GM21717 (cell line): ENCODE results near the gene NRG3.

Source experiments
- ATAC-seq: cut with Tn5 transposase; IDR thresholded peaks from one replicate; pipeline ENCODE4 v1.9.1; 2021; ENCODE audit warnings: mild to moderate bottlenecking, moderate library complexity; ENCODE audit not compliant: unreplicated experiment

The NRG3 gene

DNA sequence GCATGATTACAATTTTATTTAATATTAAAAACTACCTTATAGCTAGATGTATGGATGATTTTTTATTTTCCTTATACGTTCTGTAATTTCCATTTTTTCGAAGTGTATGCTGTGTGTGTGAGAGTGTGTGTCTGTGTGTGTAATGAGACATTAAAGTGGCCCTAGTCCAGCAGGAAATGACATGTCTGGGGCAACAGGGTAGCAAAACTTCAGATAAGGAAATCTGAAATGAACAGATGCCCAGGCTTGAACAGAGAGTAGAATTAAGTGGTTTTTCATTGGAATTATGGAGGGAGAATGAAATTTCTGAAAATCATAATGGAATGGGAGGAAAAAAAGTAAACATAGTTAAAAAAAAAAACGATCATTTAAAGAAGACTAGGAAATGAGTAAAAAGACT lies 200.6 kb downstream of the NRG3 start:
- ATAC-seq = no peak

DNA sequence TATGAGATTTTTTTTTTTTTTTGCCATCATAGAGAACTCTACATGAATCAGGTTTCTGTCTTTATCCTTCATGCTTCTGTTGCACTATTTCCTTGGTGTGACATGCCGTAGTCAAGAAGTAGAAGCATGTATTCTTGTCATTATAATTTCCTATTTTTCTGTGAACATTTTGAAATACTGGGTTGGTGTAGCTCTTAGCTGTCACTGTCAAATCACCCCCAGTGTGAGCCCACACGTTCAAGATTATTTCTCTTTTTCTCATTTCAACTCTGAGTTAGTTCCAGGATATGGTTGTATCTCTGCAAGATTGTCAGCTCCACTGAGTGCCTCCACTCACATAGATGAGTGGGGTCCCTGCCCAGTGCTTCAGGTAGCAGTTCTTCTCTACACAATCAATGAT lies 209.5 kb downstream of the NRG3 start:
- no peak for ATAC-seq

DNA sequence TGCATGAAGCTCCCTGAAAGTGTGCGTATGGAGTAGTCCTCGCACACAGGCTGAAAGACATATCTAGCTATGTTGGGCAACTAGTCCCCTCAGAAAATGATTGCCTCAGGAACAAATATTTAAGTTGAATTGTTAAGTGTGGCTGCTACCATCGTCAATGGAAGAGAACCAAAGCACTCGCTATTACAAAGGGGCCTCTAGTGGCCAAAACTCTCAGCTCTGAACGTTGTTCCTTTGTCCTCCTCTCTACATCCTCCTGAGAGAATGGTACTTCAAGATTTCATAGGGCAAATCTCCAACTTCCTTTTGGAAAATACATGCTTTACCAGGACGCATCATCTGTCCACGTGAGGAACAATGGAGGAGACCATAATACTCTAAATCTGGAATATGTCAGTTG lies 209.9 kb downstream of the NRG3 start:
- ATAC-seq = no peak

DNA sequence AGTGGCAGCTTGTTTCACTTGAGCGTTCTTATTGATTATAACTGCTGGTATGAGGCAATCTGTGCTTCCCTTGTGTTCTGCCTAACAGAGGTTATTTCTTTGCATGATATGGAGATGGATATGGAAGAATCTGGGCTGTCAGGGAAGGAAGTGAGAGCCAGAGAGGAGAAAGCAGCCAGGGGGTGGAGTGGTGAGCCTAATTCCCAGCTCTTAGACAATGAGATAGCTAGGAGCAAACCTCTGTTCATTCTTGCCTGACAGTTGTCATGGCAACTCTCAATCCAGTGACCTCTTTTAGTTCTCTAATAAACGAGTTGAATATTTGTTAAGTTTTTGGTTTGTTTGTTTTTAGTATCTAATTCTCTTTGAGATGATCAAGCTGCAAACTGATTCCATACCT lies 214.3 kb downstream of the NRG3 start:
- no peak for ATAC-seq

DNA sequence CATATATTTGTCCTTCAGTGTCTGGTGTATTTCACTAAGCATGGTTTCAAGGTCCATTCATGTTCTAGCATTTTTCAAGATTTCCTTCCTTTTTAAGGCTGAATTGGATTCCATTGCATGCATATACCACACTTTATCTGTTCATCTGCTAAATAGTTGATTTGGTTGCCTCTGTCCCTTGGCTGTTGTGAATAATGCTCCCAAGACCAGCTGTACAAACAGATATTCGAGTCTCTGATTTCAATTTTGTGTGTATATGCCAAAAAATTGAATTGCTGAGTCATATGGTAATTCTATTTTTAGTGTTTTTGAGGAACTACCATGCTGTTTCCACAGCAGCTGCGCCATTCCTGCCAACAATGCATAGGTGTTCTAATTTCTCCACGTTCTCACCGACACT lies 216.4 kb downstream of the NRG3 start:
- no peak for ATAC-seq

DNA sequence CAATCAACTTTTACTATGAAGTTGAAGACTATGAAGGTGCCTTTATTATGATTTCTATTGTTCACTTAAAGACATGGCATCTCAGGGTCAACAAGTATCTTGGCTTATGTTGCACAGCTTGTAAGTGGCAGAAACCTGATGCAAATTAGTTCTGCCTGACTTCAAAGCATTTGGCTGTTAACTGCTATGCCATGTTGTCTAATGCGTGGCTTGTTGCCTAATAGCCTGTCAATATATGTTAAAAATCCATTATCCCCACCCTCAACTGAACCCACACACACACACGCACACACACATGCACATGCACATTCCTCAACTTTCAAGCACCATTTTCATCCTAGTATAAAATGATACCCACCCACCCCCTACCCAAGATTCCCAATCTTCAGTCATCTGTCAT lies 217.1 kb downstream of the NRG3 start:
- ATAC-seq = no peak

DNA sequence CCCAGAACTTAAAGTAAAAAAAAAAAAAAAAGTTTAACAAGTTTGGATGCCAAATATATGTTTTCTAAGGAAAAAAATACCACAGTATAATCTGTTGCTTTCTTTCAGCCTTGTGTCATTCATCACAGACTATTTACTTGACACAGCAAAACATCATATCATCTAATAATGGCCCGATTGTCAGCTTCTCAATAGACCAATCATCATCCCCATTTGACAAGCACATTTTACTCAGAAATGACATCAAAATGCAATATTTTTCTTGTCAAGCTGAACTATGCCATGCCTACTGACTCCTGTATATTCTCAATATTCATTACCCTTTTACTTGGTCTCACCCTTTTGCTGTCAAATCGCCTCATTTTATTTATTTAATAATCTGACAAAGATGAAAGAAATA lies 249.7 kb downstream of the NRG3 start:
- no peak for ATAC-seq

DNA sequence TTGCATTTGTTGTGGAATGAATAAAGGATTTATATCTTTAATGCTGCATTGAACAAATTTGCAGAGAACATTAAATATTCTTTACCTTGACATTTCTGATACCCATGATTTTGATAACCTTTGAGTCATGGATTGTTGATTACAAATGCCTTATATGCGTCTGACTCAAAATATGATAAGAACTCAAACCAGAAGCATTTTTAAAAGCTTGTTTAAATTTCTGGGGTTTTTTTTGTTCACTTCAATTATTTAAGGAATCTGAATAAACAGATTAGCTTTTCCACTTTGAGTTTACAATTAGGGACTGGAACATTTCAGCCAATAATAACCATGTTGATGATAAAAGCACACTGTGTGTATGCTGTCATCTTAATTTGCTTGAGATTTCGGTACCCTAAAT lies 253.5 kb downstream of the NRG3 start:
- no peak for ATAC-seq

DNA sequence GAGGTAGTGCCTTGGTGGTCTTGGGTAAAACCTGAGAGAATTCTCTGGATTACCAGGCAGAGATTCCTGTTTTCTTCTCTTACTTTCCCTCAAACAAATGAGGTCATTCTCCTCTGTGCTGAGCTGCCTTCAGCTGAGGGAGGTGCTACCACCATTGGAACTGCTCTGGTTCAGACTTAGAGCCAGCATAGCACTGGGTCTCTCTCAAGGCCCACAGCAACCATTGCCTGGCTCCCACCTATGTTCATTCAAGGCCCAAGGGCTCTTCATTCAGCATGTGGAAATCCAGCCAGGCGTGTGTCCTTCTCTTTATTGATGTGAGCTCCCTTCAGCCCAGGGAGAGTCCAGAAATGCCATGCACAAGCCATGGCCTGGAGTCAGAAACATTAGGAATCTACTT lies 261.1 kb downstream of the NRG3 start:
- ATAC-seq = no peak

DNA sequence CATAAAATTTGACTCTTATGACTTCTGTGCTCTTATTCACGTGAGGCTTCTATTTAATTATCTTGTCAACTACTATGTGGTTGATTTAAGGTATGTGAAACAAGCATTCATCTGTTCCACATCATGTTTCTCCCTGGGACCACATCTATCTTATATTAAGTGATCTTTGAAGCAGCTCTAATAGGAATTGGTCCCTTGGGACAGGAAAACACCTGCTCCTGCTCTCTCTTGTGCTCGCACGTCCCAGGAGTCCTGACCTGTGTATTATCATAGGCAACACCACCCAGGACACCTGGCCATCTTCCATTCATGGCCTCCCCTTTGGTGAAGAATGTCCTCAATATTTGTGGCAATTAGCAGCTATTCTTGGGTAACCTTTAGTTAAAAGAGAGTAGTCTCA lies 269.2 kb downstream of the NRG3 start:
- no peak for ATAC-seq

DNA sequence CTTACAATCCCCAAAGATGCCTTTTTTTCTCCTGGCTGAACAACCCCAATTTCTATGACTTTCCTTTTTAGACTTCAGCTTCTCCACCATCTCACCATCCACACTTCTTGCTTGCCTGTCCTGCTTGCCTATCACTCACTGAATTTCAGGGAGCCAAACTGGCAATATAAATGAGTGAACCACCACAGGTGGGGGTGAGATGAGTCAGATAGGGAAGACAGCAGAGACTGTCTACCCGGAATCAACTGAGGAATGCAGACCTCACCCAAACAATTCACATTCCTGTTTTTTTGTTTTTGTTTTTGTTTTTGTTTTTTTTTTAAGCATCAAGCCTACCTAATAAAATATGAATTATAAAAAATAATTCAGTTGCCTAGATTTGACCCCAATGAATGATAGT lies 273.8 kb downstream of the NRG3 start:
- ATAC-seq = no peak

DNA sequence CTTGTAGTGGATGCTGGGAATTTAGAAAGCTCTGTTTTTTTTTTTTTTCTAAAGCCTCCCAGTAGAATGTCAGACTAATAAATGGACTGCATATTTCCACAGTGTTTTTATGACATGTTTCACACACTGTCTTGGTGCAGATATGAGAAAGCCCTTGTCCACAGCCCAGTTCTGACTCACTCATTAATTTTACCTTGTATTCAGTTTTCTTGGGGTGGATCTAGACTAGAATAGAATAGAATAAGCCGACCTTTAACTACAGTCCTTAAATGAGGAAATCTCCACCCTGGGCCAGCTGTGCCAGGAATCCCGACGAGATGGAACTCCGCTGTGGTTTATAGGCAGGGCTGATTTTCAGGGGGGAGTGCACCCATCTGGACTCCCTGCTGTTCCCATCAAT lies 274.7 kb downstream of the NRG3 start:
- no peak for ATAC-seq

DNA sequence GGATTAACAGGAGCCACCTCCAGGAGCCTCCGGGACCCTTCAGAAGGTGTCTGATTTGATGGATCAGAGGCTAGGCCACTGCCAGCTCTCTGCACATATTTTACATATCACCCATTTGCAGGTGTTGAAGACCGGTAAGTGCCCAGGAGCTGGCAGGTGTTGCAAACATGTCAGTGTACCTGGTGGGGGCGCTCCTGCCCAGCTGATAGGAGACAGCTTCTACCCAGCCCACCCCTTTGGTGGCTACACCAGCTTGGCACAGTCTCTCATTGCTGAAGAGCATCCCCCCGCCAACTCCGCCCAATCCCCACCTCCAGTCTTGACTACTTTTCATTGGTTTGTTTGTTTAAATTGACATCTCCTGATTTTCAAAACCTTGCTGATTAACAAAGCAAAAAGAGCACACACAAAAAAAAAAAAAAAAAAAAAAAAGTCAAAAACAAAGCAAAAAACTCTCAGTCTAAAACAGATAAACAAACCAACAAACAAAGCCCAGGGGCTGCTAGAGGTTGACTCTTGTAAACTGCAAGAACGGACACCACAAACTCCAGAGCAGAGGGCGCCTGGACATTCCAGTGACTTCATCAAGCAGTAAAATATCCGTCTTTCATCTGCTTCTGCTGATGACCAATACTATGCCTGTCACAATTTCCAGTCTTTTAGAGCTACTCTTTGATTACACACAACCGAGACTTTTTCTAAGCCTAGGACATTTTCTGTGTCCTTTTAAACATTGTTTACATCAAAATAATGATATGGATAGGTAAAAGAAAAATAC lies 275.3 kb downstream of the NRG3 start:
- ATAC-seq = no peak

DNA sequence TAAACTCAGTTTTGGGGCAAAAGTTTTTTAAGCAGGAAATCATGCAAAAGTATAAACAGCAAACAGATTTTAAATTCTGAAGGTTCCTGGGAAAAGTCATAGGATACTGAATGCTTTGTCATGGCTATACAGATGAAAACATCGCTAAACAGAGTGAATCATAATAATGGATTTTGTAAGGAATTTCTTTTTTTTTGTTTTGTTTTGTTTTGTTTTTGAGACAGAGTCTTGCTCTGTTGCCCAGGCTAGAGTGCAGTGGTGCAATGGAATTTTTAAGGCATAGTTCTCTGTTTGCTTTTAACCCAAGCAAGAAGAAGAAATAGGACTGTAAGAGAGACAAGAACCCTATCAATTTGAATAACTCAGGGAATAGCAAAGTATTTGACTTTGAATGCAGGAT lies 285.3 kb downstream of the NRG3 start:
- ATAC-seq = no peak

DNA sequence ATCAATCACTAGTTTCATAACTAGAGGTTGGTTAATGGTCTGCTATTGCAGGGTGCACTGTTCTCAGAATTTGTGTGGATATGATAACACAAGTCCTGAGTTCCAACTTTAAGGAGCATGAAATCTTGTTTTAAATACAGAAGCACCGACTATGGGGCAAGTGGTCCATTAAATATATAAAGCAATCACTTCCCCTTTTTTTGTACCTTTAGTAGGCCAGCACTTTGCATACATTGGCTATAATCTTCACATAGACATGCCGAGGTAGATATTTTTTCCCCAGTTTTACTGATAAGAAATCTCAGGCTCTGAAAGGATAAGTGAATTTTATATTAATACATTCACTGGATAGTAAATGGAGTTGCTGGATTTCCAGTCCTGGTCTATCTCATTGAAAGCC lies 286.3 kb downstream of the NRG3 start:
- no peak for ATAC-seq

DNA sequence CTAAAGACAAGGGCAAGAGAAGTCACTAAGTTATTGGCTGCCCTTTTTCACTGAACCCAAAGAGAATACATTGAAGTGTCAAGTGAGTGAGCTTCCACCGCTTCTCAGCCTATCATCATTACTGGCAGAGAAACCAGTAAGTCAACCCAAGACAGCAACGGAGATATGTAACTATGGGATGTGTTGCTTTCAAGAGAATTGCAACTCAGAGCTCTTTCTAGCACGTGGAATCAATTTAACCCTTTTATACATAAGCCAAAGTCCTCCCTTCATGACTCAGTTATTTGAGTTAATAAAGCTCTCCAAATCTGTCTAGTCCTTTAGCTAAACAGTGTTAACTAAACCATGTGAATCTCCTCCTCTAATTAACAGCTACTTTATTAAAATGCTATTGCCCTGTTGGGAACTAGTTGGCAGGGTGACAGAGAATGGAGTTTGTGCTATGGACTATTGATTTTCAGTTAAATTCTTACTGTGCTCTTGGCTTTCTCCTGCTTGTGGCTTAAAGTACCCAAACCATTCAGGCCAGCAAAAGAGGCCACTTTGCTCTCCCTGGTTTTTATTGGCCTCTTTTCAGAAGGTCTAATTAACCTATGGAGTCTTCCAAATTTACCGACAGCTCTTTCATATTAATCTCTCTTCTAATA lies 287.7 kb downstream of the NRG3 start:
- no peak for ATAC-seq

DNA sequence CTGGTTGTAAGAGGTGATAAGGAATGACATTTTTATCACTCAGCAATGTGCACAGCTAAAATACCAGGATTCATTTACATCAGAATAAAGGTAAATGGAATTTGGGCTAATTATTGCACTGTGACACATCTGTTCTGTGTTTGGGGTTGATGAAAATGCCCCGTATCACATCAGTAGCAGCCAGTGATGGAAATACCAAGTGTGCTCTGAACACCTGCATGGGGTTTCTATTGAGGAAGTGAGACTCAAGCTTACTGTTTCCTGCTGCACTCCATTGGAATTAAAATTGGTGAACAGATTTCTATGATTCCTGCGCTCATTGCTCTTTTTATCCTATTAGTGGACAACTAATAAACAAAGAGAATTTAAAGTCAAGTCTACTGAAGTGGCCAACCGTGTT lies 296.9 kb downstream of the NRG3 start:
- no peak for ATAC-seq

DNA sequence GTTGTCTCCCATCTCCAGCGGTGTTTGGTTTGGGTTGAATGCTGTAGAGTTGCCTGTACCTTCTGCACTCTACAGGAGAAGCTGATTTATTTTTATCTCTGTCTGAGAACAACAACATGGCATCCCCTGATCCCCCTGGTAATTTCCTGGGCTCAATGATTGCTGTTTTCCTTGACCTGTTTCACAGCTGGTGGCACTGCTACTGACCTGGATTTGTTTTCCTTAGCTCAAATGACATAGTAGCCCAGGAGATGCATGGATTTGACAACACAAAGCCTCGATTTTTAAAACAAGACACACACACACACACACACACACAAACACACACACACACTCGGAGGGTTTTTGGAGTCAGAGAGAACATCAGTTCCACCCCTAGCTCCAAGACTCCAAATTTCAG lies 301.6 kb downstream of the NRG3 start:
- no peak for ATAC-seq

DNA sequence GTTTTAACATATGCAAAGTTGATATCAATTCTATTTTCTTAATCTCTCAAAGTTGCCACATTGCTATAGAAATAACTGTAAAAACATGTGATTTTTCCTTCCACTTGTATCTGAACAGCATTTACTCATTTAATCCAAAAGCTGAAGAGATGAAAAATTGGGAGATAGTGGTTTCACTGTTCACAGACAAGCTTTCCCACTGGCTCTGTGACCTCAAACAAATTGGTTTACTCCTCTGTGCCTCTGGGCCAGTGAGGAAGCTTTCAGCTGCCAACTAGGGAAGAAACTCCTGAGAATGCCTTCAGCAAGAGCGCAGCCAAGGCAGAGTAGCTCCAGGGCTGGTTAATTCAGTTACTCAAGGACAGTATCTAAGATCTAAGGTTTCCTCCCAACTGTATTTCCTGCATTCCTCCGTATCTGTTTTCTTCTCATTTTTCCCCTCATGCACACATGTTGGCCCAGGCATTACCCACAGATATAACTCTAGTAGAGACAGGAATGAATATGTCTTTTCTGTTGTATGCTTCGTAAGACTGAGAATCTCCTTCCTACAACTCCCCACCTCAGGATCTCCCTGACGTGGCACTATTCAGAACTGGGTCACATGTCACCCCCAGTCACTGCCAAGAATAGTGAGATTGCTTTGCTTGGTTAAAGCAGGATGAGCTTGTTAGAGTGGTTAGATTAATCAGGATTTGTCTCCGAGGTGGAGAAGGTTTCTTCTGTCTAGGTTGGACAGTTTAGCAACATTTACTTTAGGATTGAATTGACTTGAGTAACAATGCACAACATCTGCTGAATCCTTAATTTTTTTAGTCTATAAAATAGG lies 315.7 kb downstream of the NRG3 start:
- ATAC-seq = no peak

DNA sequence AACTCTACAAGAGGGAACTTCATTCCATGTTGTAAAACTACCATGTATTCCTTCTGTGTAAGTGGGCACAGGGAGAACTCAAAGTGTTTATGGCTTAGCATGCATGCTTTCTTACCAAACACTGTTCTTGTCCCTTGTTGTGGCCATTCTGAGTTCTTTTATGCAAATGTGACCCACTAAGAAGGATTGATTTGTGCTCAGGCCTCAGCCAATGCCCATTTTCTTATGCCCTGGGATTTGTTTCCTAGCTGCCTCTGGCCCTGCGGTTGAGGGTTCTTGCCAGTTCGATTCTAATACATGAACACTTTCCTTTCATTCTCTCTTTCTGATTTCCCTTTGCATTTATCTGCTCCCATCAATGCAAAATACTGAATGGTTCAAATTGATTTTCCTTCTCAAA lies 316.7 kb downstream of the NRG3 start:
- no peak for ATAC-seq

DNA sequence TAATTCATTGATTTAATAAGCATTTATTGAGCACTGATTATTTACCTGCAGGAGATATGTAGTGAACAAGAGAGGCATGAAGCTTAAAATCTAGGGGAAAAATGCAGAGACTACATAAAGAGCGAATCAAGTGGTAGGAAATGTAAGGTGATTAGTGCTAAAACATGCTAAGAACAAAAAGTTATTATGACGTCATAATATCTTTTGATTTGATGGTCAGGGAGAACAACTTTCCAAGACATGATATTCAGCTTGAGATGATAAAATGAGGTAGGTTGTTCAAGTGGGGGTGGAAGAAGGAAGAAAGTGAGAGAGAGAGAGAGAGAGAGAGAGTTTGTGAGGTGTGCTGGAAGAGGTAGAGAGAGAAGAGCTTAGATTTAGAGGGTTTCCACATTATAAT lies 317.7 kb downstream of the NRG3 start:
- no peak for ATAC-seq

DNA sequence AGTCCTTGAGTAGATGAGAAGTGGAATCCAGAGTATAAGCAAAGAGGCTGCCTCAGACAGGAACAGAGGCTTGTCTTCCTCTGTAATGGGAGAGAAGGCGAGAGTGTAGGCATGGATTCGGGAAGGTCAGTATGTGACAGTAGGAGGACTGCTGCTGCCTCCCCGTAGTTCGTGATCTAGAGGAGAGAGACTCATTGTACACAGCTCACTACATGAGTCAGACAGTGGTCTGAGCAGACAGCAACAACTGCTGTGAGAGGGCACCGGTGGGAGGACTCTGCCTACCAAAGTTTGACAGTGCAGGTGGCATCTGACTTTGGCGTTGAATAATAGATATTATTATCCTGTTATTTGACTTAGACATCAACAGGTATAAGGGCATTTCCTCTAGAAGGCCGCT lies 319.4 kb downstream of the NRG3 start:
- no peak for ATAC-seq
